Memory B cell (primary cell): ENCODE data around the gene EPB42.
"Not testable (repeated sequence)": the region's sequence is repeated elsewhere in the genome, so short reads cannot be mapped to it uniquely, and the experiment has no call there.

Experiments used
- ATAC-seq: fragments of 150-1000 bp; cut with Tn5 transposase; 2 replicates; pipeline ENCODE4 v1.10.0; 2021; ENCODE audit warnings: low read depth, mild to moderate bottlenecking, moderate library complexity
- DNase-seq, 2 donors: peaks; one replicate each; pipeline ENCODE4 v3.0.0; 2022; ENCODE audit warnings: low spot score in 2 of 2
- H3K27ac Mint-ChIP-seq: one replicate; pipeline ENCODE4 v1.8.0; 2022; ENCODE audit warnings: mild to moderate bottlenecking, moderate library complexity, mixed read lengths
- H3K27me3 Mint-ChIP-seq: one replicate; pipeline ENCODE4 v1.8.0; 2022; ENCODE audit warnings: mixed read lengths
- H3K36me3 Mint-ChIP-seq: one replicate; pipeline ENCODE4 v1.8.0; 2022; ENCODE audit warnings: mild to moderate bottlenecking, mixed read lengths
- H3K4me1 Mint-ChIP-seq: one replicate; pipeline ENCODE4 v1.8.0; 2022; ENCODE audit warnings: mixed read lengths
- H3K4me3 Mint-ChIP-seq: one replicate; pipeline ENCODE4 v1.8.0; 2022; ENCODE audit warnings: mild to moderate bottlenecking, moderate library complexity, mixed read lengths
- H3K9me3 Mint-ChIP-seq: one replicate; pipeline ENCODE4 v1.8.0; 2022; ENCODE audit warnings: mixed read lengths

Gene EPB42

DNA sequence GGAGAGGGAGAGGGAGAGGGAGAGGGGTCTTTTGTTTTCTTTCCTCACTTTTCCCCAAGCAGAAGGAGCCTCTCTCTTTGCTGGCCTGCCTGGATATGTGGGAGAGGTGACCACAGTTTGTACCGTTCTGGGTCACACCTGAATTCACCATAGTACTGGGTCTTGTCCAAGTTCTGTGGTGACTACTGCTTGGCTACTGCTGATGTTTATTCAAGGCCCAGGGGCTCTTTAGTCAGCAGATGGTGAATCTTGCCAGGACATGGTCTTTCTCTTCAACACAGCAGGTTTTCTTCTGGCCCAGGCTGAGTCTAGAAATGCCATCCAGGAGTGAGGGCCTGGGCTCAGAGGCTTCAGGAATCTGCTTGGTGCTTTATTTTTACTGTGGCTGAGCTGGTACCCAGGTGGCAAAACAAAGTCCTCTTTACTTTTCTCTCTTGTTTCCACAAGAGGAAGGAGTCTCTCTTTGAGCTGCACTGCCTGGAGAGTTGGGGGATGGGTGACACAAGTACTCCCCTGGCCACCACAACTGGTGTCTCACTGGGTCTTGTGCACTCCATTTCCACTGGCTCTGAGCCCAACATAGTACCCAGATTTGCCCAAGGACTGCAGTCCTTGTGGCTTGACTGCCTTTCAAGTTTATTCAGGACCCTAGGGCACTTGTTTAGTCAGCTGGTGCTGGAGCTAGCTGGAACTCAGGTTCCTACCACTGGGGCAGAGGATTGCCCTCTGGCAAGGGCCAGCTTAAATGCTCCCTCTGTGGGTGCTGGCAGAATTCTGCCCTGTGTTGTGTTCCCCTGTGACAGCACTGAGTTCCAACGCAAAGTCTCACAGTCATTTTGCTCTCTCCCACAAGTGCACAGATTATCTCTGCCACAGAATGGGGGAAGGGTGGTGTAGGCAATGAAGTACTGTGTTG, 52.4 kb downstream of the EPB42 start:
- peaks cover 3% of the 10 kb centered on the region for H3K9me3 Mint-ChIP-seq
- ATAC-seq, result no peak
- H3K36me3 Mint-ChIP-seq, result peaks cover 25% of the 10 kb centered on the region

DNA sequence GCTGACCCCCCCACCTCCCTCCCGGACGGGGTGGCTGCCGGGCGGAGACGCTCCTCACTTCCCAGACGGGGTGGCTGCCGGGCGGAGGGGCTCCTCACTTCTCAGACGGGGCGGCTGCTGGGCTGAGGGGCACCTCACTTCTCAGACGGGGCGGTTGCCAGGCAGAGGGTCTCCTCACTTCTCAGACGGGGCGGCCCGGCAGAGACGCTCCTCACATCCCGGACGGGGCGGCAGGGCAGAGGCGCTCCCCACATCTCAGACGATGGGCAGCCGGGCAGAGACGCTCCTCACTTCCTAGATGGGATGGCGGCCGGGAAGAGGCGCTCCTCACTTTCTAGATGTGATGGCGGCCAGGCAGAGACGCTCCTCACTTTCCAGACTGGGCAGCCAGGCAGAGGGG, 53.6 kb downstream of the EPB42 start:
- not testable (repeated sequence) for H3K4me3 Mint-ChIP-seq, H3K9me3 Mint-ChIP-seq, H3K4me1 Mint-ChIP-seq, H3K27ac Mint-ChIP-seq, ATAC-seq, DNase-seq, H3K27me3 Mint-ChIP-seq
- H3K36me3 Mint-ChIP-seq, result peaks cover 21% of the 10 kb centered on the region

More for the DNA sequence above, 52.4 kb downstream of the EPB42 start:
- no peak overlapping the region for H3K4me3 Mint-ChIP-seq
- H3K4me1 Mint-ChIP-seq, result peaks cover 3% of the 10 kb centered on the region
- H3K27me3 Mint-ChIP-seq, result no peaks in the 10 kb centered on the region
- no peak for DNase-seq
- H3K27ac Mint-ChIP-seq, result no peak overlapping the region

DNA sequence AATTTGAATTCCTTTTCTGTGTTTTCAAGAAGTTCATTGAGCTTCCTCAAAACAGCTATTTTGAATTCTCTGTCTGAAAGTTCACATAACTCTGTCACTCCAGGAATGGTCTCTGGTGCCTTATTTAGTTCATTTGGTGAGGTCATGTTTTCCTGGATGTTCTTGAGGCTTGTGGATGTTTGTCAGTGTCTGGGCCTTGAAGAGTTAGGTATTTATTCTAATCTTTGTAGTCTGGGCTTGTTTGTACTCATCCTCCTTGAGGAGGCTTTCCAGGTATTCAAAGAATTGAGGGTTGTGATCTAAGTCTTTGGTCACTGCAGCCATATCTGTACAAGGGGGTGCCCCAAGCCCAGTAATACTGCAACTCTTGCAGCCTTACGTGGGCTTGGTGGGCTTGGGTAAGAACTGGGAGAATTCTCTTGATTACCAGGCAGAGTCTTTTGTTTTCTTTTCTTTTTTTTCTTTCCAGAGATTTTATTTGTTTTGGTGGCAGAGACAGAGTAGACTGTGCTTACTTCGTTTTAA, 55.0 kb downstream of the EPB42 start:
- H3K36me3 Mint-ChIP-seq, result peaks cover 16% of the 10 kb centered on the region
- H3K4me1 Mint-ChIP-seq, result no peaks in the 10 kb centered on the region
- H3K27me3 Mint-ChIP-seq, result no peaks in the 10 kb centered on the region
- ATAC-seq (no peak), DNase-seq (no peak)
- H3K4me3 Mint-ChIP-seq, result no peak overlapping the region
- H3K27ac Mint-ChIP-seq, result no peak overlapping the region
- no peaks in the 10 kb centered on the region for H3K9me3 Mint-ChIP-seq

DNA sequence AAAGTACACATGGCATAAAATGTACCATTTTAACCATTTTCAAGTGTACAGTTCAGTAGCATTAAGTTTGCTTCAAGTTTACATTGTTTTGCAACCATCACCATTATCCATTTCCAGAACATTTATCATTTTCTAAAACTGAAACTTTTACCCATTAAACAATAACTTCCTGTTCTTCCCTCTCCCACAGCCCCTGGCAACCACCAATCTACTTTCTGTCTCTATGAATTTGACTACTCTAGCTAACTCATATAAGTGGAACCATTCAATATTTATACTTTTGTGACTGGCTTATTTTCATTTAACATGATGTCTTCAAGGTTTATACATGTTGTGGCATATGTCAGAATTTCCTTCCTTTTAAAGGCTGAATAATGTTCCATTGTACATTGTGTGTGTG, 67.5 kb downstream of the EPB42 start:
- H3K4me1 Mint-ChIP-seq, result peaks cover 8% of the 10 kb centered on the region
- peaks cover 26% of the 10 kb centered on the region for H3K36me3 Mint-ChIP-seq
- peak overlapping the region; percentile 4 for H3K27ac Mint-ChIP-seq

DNA sequence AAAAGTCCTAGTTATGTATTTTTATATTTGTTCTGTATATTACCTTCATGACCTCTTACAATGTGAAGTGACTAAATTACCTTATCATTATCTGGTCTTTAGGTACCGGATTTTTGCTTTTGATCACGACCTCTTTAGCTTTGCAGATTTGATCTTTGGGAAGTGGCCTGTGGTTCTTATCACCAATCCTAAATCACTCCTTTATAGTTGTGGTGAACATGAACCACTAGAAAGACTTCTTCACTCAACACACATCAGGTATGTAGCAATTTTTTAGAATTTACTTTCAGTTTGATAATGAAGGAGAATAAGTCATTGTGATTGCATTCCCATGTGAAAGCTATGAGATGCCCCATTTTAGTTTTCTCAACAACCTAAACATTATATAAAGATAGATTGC, 69.1 kb downstream of the EPB42 start:
- H3K27me3 Mint-ChIP-seq, result no peaks in the 10 kb centered on the region
- ATAC-seq (no peak), DNase-seq (no peak)
- H3K4me1 Mint-ChIP-seq, result peaks cover 5% of the 10 kb centered on the region
- no peak overlapping the region for H3K27ac Mint-ChIP-seq
- H3K4me3 Mint-ChIP-seq, result no peak overlapping the region
- no peaks in the 10 kb centered on the region for H3K9me3 Mint-ChIP-seq
- H3K36me3 Mint-ChIP-seq, result peaks cover 22% of the 10 kb centered on the region

More for the DNA sequence above, 67.5 kb downstream of the EPB42 start:
- DNase-seq (no peak), ATAC-seq (no peak)
- Mint-ChIP-seq H3K9me3 (peaks cover 1% of the 10 kb centered on the region), H3K4me3 (no peak overlapping the region), H3K27me3 (no peaks in the 10 kb centered on the region)

DNA sequence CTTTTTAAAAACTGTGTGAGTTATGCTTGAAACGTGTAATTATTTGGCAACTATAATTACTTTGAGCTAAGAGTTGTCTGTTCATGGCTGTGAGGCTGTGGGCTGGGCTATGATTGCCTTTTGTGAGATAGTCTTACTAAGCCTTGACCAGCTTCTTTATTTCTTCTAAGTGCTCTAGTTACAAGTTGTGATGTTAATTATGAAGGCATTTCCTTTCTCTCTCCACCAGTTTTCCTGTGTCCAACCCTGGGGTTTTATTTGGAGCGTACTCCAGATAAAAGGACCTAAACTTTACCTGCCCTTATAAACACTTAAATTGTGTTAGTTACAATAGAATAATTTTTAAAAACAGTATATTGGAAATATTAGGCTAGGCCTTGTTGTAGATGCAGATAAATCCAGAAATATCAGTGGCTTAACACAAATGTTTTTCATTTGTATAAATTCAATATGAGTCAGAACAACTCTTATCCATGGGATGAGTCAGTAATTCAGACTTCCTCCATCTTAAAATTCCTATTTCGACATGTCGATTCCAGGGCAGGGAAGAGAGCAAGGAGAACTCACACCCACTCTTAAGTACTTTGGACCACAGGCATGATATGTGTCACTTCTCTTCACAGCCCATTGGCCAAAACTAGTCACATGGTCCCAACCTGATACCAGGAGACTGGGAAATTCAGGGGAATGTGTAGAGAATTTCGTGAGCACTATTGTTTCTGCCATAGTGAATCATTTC, 70.5 kb downstream of the EPB42 start:
- no peak for ATAC-seq
- Mint-ChIP-seq H3K27ac (no peak overlapping the region), H3K36me3 (peaks cover 24% of the 10 kb centered on the region), H3K9me3 (no peaks in the 10 kb centered on the region), H3K27me3 (no peaks in the 10 kb centered on the region), H3K4me3 (no peak overlapping the region), H3K4me1 (peaks cover 7% of the 10 kb centered on the region)
- no peak for DNase-seq
